Loucy (cell line): ENCODE data around the gene TPX2.

Experiments used
- EZH2phosphoT487 ChIP-seq: fragments of 200-600 bp; IDR thresholded peaks from 2 replicates; pipeline ENCODE4 v1.6.1; 2018; ENCODE audit warnings: antibody characterized with exemption, mild to moderate bottlenecking, moderate library complexity, borderline replicate concordance
- TF ChIP-seq, protein P1 (sequence below): fragments of 200-600 bp; sonication (generic); conservative IDR thresholded peaks from 2 replicates; pipeline ENCODE4 v1.5.1; 2014; ENCODE audit warnings: mild to moderate bottlenecking, antibody characterized with exemption, low read length

GRCh38 chr20:31845300-31845863, 106.3 kb downstream of the TPX2 start, which contains the start of gene FOXS1:
- TF ChIP-seq, protein P1, sequence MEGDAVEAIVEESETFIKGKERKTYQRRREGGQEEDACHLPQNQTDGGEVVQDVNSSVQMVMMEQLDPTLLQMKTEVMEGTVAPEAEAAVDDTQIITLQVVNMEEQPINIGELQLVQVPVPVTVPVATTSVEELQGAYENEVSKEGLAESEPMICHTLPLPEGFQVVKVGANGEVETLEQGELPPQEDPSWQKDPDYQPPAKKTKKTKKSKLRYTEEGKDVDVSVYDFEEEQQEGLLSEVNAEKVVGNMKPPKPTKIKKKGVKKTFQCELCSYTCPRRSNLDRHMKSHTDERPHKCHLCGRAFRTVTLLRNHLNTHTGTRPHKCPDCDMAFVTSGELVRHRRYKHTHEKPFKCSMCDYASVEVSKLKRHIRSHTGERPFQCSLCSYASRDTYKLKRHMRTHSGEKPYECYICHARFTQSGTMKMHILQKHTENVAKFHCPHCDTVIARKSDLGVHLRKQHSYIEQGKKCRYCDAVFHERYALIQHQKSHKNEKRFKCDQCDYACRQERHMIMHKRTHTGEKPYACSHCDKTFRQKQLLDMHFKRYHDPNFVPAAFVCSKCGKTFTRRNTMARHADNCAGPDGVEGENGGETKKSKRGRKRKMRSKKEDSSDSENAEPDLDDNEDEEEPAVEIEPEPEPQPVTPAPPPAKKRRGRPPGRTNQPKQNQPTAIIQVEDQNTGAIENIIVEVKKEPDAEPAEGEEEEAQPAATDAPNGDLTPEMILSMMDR, result no peak
- TF ChIP-seq EZH2phosphoT487, result no peak
